Liver (tissue), 3 donors: Measurements from ENCODE around the gene POU6F2.

Source experiments
- EGR1 ChIP-seq, 2 donors: IDR thresholded peaks; 2 replicates each; pipeline ENCODE4 v1.6.1; 2016 to 2018; ENCODE audit warnings: antibody characterized with exemption in 2 of 2, low read depth in 2 of 2
- GABPA ChIP-seq, 2 donors: IDR thresholded peaks in 1 of 2; conservative IDR thresholded peaks in 1 of 2; 2 replicates each; pipeline ENCODE4 v1.6.1; 2016; ENCODE audit warnings: antibody characterized with exemption in 2 of 2, mild to moderate bottlenecking in 1 of 2, moderate library complexity in 1 of 2
- JUND ChIP-seq, 2 donors: IDR thresholded peaks; 2 replicates each; pipeline ENCODE4 v1.6.1; 2016; ENCODE audit warnings: antibody characterized with exemption in 2 of 2
- RXRA ChIP-seq, 2 donors: IDR thresholded peaks; 2 replicates each; pipeline ENCODE4 v1.6.1; 2017 to 2018; ENCODE audit warnings: antibody characterized with exemption in 2 of 2, mild to moderate bottlenecking in 1 of 2
- SP1 ChIP-seq: IDR thresholded peaks from 2 replicates; pipeline ENCODE4 v1.6.1; 2018; ENCODE audit warnings: antibody characterized with exemption, mild to moderate bottlenecking
- TF ChIP-seq, protein P1 (sequence below): fragments of 150-350 bp; IDR thresholded peaks from 2 replicates; pipeline ENCODE4 v1.5.1; 2017; ENCODE audit warnings: improper control_type of control experiment, low read depth, low read length; ENCODE audit not compliant: missing input control
- TF ChIP-seq, protein P2 (sequence below): IDR thresholded peaks from 2 replicates; pipeline ENCODE4 v1.6.1; 2016; ENCODE audit warnings: antibody characterized with exemption
- donor health status: healthy.
- donor health status: healthy.

DNA sequence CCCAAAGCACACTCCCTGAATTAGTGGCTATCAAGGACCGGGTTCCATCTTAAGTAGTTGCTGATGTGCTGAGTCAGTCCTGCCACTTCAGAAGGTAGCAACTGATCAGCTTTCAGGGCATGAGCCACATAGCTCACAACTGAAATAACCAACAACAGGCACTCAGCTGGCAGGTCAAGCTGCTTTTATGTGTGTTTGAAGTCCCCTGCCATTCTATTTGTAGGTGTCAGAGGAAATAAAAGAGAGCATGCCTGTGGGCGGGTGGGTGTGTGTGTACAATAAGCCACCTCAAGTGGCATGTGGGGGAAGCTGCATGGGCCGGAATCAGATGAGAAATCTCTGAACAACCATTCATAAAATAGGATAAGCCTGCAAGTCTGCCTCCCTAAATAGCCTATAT lies 474.2 kb downstream of the POU6F2 start:
- TF ChIP-seq, protein P1, sequence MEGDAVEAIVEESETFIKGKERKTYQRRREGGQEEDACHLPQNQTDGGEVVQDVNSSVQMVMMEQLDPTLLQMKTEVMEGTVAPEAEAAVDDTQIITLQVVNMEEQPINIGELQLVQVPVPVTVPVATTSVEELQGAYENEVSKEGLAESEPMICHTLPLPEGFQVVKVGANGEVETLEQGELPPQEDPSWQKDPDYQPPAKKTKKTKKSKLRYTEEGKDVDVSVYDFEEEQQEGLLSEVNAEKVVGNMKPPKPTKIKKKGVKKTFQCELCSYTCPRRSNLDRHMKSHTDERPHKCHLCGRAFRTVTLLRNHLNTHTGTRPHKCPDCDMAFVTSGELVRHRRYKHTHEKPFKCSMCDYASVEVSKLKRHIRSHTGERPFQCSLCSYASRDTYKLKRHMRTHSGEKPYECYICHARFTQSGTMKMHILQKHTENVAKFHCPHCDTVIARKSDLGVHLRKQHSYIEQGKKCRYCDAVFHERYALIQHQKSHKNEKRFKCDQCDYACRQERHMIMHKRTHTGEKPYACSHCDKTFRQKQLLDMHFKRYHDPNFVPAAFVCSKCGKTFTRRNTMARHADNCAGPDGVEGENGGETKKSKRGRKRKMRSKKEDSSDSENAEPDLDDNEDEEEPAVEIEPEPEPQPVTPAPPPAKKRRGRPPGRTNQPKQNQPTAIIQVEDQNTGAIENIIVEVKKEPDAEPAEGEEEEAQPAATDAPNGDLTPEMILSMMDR, result no peak
- TF ChIP-seq, protein P2, sequence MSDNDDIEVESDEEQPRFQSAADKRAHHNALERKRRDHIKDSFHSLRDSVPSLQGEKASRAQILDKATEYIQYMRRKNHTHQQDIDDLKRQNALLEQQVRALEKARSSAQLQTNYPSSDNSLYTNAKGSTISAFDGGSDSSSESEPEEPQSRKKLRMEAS, result no peak
- TF ChIP-seq EGR1 (IDR thresholded peaks at IDR 0.05; ENCODE audit: low read depth in 2 of 2) (no peak), GABPA (IDR thresholded peaks at IDR 0.05 in 1 of 2, conservative IDR thresholded peaks at IDR 0.05 in 1 of 2) (no peak), SP1 (no peak), RXRA (IDR thresholded peaks at IDR 0.05) (no peak), JUND (IDR thresholded peaks at IDR 0.05) (no peak)
